AG04450 (cell line): ENCODE measurements around the gene ANO10. TPM values are rescaled to one million over a fixed set of nuclear protein-coding genes. Genes with fewer than 3 reads are reported as not detected.
A peak's percentile ranks its signal among the peaks of the same experiment; 100 is the strongest.

Experiments used
- CTCF ChIA-PET: fragments of 300-600, 350-600 bp; formaldehyde crosslinking; extraction: SDS; loops from one replicate; lab custom pipeline; 2022; ENCODE audit warnings: antibody characterized with exemption, inconsistent platforms; lab: Charles Lee
- POLR2A ChIA-PET: fragments of 350-600 bp; formaldehyde crosslinking; extraction: SDS; loops from one replicate; lab custom pipeline; 2021; ENCODE audit warnings: antibody characterized with exemption, inconsistent platforms; lab: Yijun Ruan, JAX
- DNase-seq: peaks from one replicate; pipeline ENCODE4 v3.0.0-alpha.2; 2011; ENCODE audit warnings: low read depth, low spot score
- H3K27ac ChIP-seq: one replicate; pipeline ENCODE4 v1.5.1; 2012; ENCODE audit warnings: low read depth, low read length, control low read depth
- H3K27me3 ChIP-seq: one replicate; pipeline ENCODE4 v1.6.0; 2012; ENCODE audit warnings: low read length; ENCODE audit not compliant: control insufficient read depth, insufficient read depth
- H3K4me3 ChIP-seq: 2 replicates; pipeline ENCODE4 v1.5.1; 2011; ENCODE audit warnings: mild to moderate bottlenecking, low read depth, low read length, control low read depth
- H3K9me3 ChIP-seq: 2 replicates; pipeline ENCODE4 v1.5.1; 2012; ENCODE audit warnings: low read length; ENCODE audit not compliant: control insufficient read depth, insufficient read depth
- polyA plus RNA-seq: library from polyadenylated mRNA; depleted of rRNA; stranded (reverse); fragments of >200 nt; gene quantifications from 2 replicates; pipeline ENCODE4 v1.2.3, GENCODE V29; 2011
- TF ChIP-seq, protein P1 (sequence below): IDR thresholded peaks from 2 replicates; pipeline ENCODE4 v1.5.1; 2011; ENCODE audit warnings: low read depth, low read length, control low read depth, inconsistent platforms

Gene ANO10
- polyA plus RNA-seq, 1 experiment = 87.1 TPM

DNA sequence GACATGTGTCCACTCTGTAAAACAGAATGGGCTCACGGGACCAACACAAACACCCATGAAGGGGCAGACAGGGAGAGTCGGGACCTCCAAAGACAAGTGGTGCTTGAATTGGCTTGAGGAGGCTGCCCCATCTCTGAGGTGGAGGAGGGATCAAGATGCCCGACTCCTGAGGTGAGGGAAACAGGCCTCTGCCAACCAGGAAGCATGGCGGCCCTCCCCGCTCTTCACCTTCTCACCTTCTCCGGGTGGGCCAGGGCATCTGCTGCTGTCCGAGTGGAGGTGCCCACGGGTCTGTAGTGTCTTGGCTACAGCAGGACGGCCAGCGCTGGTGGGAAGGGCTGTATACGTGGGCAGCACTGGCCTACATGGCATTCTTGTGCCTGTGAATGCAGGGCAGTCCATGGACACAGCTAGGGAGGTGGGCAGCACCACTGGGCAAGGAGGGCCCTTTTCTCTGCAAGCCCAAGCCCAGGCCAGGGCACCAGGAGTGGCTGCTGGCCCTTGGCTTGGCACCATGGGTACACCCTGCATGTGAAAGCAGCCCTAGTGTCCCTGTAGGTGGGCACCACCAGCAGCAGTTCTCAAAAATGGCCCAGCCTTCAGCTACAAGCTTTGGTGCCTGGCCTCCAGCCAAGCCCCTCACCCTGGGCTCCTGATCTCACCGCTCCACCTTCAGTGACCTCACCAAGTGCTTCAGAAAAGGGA is 256.1 kb downstream of the ANO10 start:
- TF ChIP-seq, protein P1, sequence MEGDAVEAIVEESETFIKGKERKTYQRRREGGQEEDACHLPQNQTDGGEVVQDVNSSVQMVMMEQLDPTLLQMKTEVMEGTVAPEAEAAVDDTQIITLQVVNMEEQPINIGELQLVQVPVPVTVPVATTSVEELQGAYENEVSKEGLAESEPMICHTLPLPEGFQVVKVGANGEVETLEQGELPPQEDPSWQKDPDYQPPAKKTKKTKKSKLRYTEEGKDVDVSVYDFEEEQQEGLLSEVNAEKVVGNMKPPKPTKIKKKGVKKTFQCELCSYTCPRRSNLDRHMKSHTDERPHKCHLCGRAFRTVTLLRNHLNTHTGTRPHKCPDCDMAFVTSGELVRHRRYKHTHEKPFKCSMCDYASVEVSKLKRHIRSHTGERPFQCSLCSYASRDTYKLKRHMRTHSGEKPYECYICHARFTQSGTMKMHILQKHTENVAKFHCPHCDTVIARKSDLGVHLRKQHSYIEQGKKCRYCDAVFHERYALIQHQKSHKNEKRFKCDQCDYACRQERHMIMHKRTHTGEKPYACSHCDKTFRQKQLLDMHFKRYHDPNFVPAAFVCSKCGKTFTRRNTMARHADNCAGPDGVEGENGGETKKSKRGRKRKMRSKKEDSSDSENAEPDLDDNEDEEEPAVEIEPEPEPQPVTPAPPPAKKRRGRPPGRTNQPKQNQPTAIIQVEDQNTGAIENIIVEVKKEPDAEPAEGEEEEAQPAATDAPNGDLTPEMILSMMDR = no peak
- Histone ChIP-seq H3K4me3 (no peak overlapping the region), H3K9me3 (peaks cover 3% of the 10 kb centered on the region; the same call in 1 of the 2 replicates), H3K27ac (peak overlapping the region; percentile 11), H3K27me3 (no peaks in the 10 kb centered on the region)
- CTCF ChIA-PET = no interaction called here
- POLR2A ChIA-PET = no interaction called here
- DNase-seq = no peak

DNA sequence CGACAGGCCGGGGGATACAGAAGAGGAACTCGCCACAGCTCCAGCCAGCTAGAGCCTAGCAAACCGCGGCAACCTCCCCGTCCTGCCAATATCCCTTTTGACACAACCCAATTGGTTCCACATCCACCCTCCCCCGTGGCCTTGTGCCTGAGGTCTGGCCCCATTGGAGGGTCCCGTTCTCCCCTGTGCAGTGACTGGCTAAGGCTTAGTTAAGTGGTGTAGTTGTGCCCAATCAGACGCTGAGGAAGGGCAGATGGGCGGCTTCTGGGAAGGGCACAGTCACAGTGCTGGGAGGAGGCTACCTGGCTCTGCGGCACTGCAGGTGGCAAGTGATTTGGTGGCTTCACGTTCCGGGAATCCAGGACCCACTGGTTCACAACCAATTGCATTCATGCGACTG is 256.9 kb downstream of the ANO10 start:
- Histone ChIP-seq H3K4me3 (no peak overlapping the region), H3K9me3 (peaks cover 3% of the 10 kb centered on the region; the same call in 1 of the 2 replicates), H3K27ac (no peak overlapping the region), H3K27me3 (no peaks in the 10 kb centered on the region)
- TF ChIP-seq, protein P1 = no peak
- DNase-seq = no peak
- POLR2A ChIA-PET = no interaction called here
- CTCF ChIA-PET = no interaction called here

DNA sequence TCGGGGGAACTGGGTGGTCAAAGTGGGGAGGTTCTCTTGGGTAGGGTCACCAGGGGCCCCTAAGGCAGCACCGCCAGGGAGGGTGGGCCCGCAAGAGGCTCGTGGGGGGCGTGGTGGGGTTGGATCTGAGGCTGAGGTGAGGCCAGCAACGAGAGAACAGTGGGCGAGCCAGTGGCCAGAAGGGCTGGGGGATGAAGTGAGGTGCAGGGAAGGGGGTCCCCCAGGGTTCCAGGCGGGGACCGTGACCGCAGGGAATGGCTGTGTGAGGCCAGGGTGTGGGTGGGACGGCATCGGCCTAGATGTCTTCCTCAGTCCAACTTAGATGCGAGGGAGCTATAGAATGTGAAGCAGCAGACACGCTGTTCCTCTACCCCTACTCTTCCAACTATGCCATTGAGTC is 257.3 kb downstream of the ANO10 start:
- peaks cover 3% of the 10 kb centered on the region; the same call in 1 of the 2 replicates for H3K9me3 ChIP-seq
- H3K4me3 ChIP-seq = no peak overlapping the region
- POLR2A ChIA-PET = no interaction called here
- H3K27ac ChIP-seq = no peak overlapping the region
- no peak for DNase-seq
- CTCF ChIA-PET = no interaction called here
- TF ChIP-seq, protein P1 = no peak
- no peaks in the 10 kb centered on the region for H3K27me3 ChIP-seq

DNA sequence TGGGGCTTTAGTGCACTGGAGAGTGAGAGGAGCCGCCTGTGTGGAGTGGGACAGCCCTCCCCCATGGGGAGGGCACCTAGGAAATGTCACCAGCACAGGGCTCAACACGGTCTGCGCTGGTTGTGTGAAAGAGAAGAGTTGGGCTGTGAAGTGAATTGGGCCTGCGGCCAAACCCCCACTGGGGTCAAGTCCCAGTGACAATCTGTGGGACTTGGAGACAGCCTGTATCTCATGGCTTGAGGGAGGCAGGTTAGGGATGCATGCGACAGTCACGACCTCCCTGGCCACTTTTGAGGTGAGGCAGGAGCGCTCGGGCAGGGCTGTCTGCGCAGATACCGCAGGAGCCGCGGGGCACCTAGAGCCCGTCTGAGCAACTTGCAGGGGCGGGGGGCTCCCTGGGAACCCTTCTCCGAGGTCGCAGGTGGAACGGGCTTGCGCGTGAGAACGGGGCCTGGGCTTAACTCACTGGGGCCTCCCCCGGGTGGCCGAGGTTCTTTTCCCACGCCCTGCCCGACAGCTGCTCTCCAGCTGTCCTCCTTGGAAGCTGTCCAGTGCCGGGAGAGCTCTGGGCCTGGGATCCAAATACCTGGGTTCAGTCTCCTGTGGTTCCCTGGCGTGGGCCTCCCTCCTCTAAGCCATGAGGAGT is 258.1 kb downstream of the ANO10 start:
- DNase-seq = peak; percentile 38

More for the DNA sequence above, 258.1 kb downstream of the ANO10 start:
- Histone ChIP-seq H3K27ac (no peak overlapping the region), H3K4me3 (no peak overlapping the region), H3K9me3 (peaks cover 3% of the 10 kb centered on the region; the same call in 1 of the 2 replicates), H3K27me3 (no peaks in the 10 kb centered on the region)
- ChIA-PET POLR2A (no interaction called here), CTCF (no interaction called here)
- TF ChIP-seq, protein P1 = no peak
